Ureter (tissue), 1 donor: Measurements from ENCODE around the gene DOP1A. TPM values are rescaled to one million over a fixed set of nuclear protein-coding genes. Genes with fewer than 3 reads are reported as not detected.

Experiments
- DNase-seq: peaks from one replicate; pipeline ENCODE4 v3.0.0-alpha.2; 2020; ENCODE audit warnings: low spot score
- total RNA-seq: library from RNA; stranded (reverse); gene quantifications from one replicate; pipeline ENCODE4 v1.2.4, GENCODE V29; 2023
- donor health status: DM: yes; HTN: yes; CAD: no.

The DOP1A gene
- total RNA-seq, 1 donor from 2014 or later, result 43.1 TPM

GRCh38 chr6:83073615-83074014 is 6.1 kb downstream of the DOP1A start:
- DNase-seq, result no peak

GRCh38 chr6:83083476-83083875 is 16.0 kb downstream of the DOP1A start:
- no peak for DNase-seq

- no peak for DNase-seq
Measured at GRCh38 chr6:83086751-83087150, 19.3 kb downstream of the DOP1A start.

- no peak for DNase-seq
Measured at GRCh38 chr6:83092756-83093399, 25.4 kb downstream of the DOP1A start.

- DNase-seq, result no peak
Measured at GRCh38 chr6:83096791-83097190, 29.3 kb downstream of the DOP1A start.

GRCh38 chr6:83097204-83097603 is 29.7 kb downstream of the DOP1A start:
- DNase-seq, result no peak

GRCh38 chr6:83097675-83098074 is 30.2 kb downstream of the DOP1A start:
- DNase-seq, result no peak

- no peak for DNase-seq
Measured at GRCh38 chr6:83098589-83098988, 31.1 kb downstream of the DOP1A start.

GRCh38 chr6:83108378-83108777 is 40.9 kb downstream of the DOP1A start:
- no peak for DNase-seq

GRCh38 chr6:83113258-83113657 is 45.8 kb downstream of the DOP1A start:
- DNase-seq, result no peak

GRCh38 chr6:83114164-83114563 is 46.7 kb downstream of the DOP1A start:
- no peak for DNase-seq

GRCh38 chr6:83117802-83118201 is 50.3 kb downstream of the DOP1A start:
- no peak for DNase-seq

- no peak for DNase-seq
Measured at GRCh38 chr6:83119742-83120300, 52.4 kb downstream of the DOP1A start.

- no peak for DNase-seq
Measured at GRCh38 chr6:83124553-83124952, 57.1 kb downstream of the DOP1A start.

- no peak for DNase-seq
Measured at GRCh38 chr6:83125425-83125824, 58.0 kb downstream of the DOP1A start.

GRCh38 chr6:83126223-83126622 is 58.8 kb downstream of the DOP1A start:
- DNase-seq, result no peak

GRCh38 chr6:83126807-83127206 is 59.3 kb downstream of the DOP1A start:
- no peak for DNase-seq

- DNase-seq, result no peak
Measured at GRCh38 chr6:83127258-83127657, 59.8 kb downstream of the DOP1A start.

- no peak for DNase-seq
Measured at GRCh38 chr6:83127976-83128375, 60.5 kb downstream of the DOP1A start.

GRCh38 chr6:83132121-83132520 is 64.7 kb downstream of the DOP1A start:
- DNase-seq, result no peak

- no peak for DNase-seq
Measured at GRCh38 chr6:83138118-83138722, 70.7 kb downstream of the DOP1A start.

- DNase-seq, result no peak
Measured at GRCh38 chr6:83138758-83139157, 71.3 kb downstream of the DOP1A start.

GRCh38 chr6:83151114-83151513 is 83.6 kb downstream of the DOP1A start:
- no peak for DNase-seq

GRCh38 chr6:83152913-83153312 is 85.4 kb downstream of the DOP1A start:
- no peak for DNase-seq
